KMS-11 (cell line): ENCODE measurements around the gene CYP3A5.
"Not testable (repeated sequence)": the region's sequence is repeated elsewhere in the genome, so short reads cannot be mapped to it uniquely, and the experiment has no call there.

Experiments
- H2AFZ ChIP-seq: fragments of 200-600 bp; sonication (generic); 2 replicates; pipeline ENCODE4 v1.6.1; 2016; ENCODE audit warnings: antibody characterized with exemption, mixed run types, low read depth
- H3K27ac ChIP-seq: fragments of 200-600 bp; sonication (generic); 2 replicates; pipeline ENCODE4 v1.6.1; 2016; ENCODE audit warnings: mild to moderate bottlenecking, mixed run types
- H3K27me3 ChIP-seq: fragments of 200-600 bp; sonication (generic); 2 replicates; pipeline ENCODE4 v1.6.1; 2017; ENCODE audit warnings: mild to moderate bottlenecking, low read depth, mixed run types, moderate library complexity; ENCODE audit not compliant: insufficient read depth
- H3K36me3 ChIP-seq: fragments of 200-600 bp; sonication (generic); 2 replicates; pipeline ENCODE4 v1.6.1; 2017; ENCODE audit warnings: mild to moderate bottlenecking, mixed run types; ENCODE audit not compliant: insufficient read depth
- H3K4me1 ChIP-seq: fragments of 200-600 bp; sonication (generic); 2 replicates; pipeline ENCODE4 v1.6.1; 2016; ENCODE audit warnings: mild to moderate bottlenecking, low read depth, mixed run types; ENCODE audit not compliant: poor library complexity, severe bottlenecking
- H3K4me2 ChIP-seq: fragments of 200-600 bp; sonication (generic); 2 replicates; pipeline ENCODE4 v1.7.0; 2016; ENCODE audit warnings: mild to moderate bottlenecking, mixed run types
- H3K4me3 ChIP-seq: fragments of 200-600 bp; sonication (generic); IDR thresholded peaks from 2 replicates; pipeline ENCODE4 v1.6.1; 2017; ENCODE audit warnings: low read depth, low read length, mixed read lengths; ENCODE audit not compliant: insufficient read depth
- H3K79me2 ChIP-seq: fragments of 200-600 bp; sonication (generic); 2 replicates; pipeline ENCODE4 v1.6.1; 2016; ENCODE audit warnings: low read depth, mixed run types; ENCODE audit not compliant: insufficient read depth
- H3K9ac ChIP-seq: fragments of 200-600 bp; sonication (generic); 2 replicates; pipeline ENCODE4 v1.6.1; 2016; ENCODE audit warnings: mild to moderate bottlenecking, mixed run types
- H4K20me1 ChIP-seq: fragments of 200-600 bp; sonication (generic); 2 replicates; pipeline ENCODE4 v1.6.1; 2016; ENCODE audit warnings: mild to moderate bottlenecking, mixed run types; ENCODE audit not compliant: insufficient read depth
- CTCF ChIP-seq: fragments of 200-600 bp; sonication (generic); conservative IDR thresholded peaks from 2 replicates; pipeline ENCODE4 v1.6.1; 2017; ENCODE audit warnings: low read depth, mild to moderate bottlenecking, antibody characterized with exemption, low read length, moderate library complexity, mixed read lengths

CYP3A5 gene

GRCh38 chr7:99707096-99707495, 27.3 kb upstream of the CYP3A5 start:
- Histone ChIP-seq H3K27me3 (no peaks in the 10 kb centered on the region), H3K36me3 (no peaks in the 10 kb centered on the region), H3K79me2 (no peaks in the 10 kb centered on the region), H3K4me1 (no peaks in the 10 kb centered on the region), H2AFZ (no peak overlapping the region), H3K27ac (no peak overlapping the region), H4K20me1 (no peaks in the 10 kb centered on the region), H3K4me2 (no peak overlapping the region), H3K9ac (no peak overlapping the region), H3K4me3 (no peak overlapping the region)
- no peak for TF ChIP-seq CTCF

- H4K20me1 ChIP-seq: no peaks in the 10 kb centered on the region
- no peak overlapping the region for H3K27ac ChIP-seq
- no peak for TF ChIP-seq CTCF
- H3K27me3 ChIP-seq: no peaks in the 10 kb centered on the region
- no peak overlapping the region for H3K9ac ChIP-seq
- no peak overlapping the region for H3K4me3 ChIP-seq
- no peak overlapping the region for H3K4me2 ChIP-seq
- H3K79me2 ChIP-seq: no peaks in the 10 kb centered on the region
- no peaks in the 10 kb centered on the region for H3K36me3 ChIP-seq
- no peaks in the 10 kb centered on the region for H3K4me1 ChIP-seq
- H2AFZ ChIP-seq: no peak overlapping the region
Measured at GRCh38 chr7:99699946-99700345, 20.1 kb upstream of the CYP3A5 start.

GRCh38 chr7:99698867-99699730, 19.3 kb upstream of the CYP3A5 start:
- not testable (repeated sequence) for H3K4me1 ChIP-seq, H3K4me3 ChIP-seq, H3K27ac ChIP-seq, H3K36me3 ChIP-seq, H3K79me2 ChIP-seq, H3K27me3 ChIP-seq, H3K4me2 ChIP-seq, H4K20me1 ChIP-seq, H2AFZ ChIP-seq, H3K9ac ChIP-seq

GRCh38 chr7:99694912-99695304, 15.1 kb upstream of the CYP3A5 start:
- H3K4me3 ChIP-seq: no peak overlapping the region
- H3K27me3 ChIP-seq: no peaks in the 10 kb centered on the region
- H4K20me1 ChIP-seq: no peaks in the 10 kb centered on the region
- no peak overlapping the region for H2AFZ ChIP-seq
- no peak overlapping the region for H3K27ac ChIP-seq
- no peaks in the 10 kb centered on the region for H3K36me3 ChIP-seq
- no peak for TF ChIP-seq CTCF
- no peaks in the 10 kb centered on the region for H3K79me2 ChIP-seq
- no peak overlapping the region for H3K9ac ChIP-seq
- H3K4me1 ChIP-seq: no peaks in the 10 kb centered on the region
- H3K4me2 ChIP-seq: no peak overlapping the region

- no peak overlapping the region for H2AFZ ChIP-seq
- no peaks in the 10 kb centered on the region for H4K20me1 ChIP-seq
- no peak overlapping the region for H3K9ac ChIP-seq
- no peaks in the 10 kb centered on the region for H3K79me2 ChIP-seq
- H3K4me2 ChIP-seq: no peak overlapping the region
- no peak overlapping the region for H3K4me3 ChIP-seq
- no peaks in the 10 kb centered on the region for H3K27me3 ChIP-seq
- TF ChIP-seq CTCF: no peak
- no peak overlapping the region for H3K27ac ChIP-seq
- no peaks in the 10 kb centered on the region for H3K4me1 ChIP-seq
- no peaks in the 10 kb centered on the region for H3K36me3 ChIP-seq
Measured at GRCh38 chr7:99694201-99694911, 14.6 kb upstream of the CYP3A5 start.
